Stomach (tissue), 9 donors: ENCODE measurements around the gene CDH22. TPM values are rescaled to one million over a fixed set of nuclear protein-coding genes. Genes with fewer than 3 reads are reported as not detected.

Experiments used
- DNase-seq, 2 donors: peaks; one replicate each; pipeline versions ENCODE4 v3.0.0 to v3.0.0-alpha.2; 2013 to 2019
- H3K27ac ChIP-seq, 5 donors: fragments of 200-600 bp in 4 of 5; sonication (generic) in 4 of 5; one replicate each; pipeline ENCODE4 v1.5.1; 2013 to 2019; ENCODE audit warnings: mild to moderate bottlenecking in 1 of 5, moderate library complexity in 1 of 5
- H3K27me3 ChIP-seq, 3 donors: fragments of 200-600 bp; sonication (generic); one replicate each; pipeline ENCODE4 v1.5.1; 2017 to 2019; ENCODE audit warnings: mixed run types in 1 of 3
- H3K36me3 ChIP-seq, 4 donors: fragments of 200-600 bp; sonication (generic); 1 replicate in 3 of 4; 2 replicates in 1 of 4; pipeline ENCODE4 v1.5.1; 2016 to 2019
- H3K4me1 ChIP-seq, 4 donors: fragments of 200-600 bp; sonication (generic); one replicate each; pipeline ENCODE4 v1.5.1; 2016 to 2019
- H3K4me3 ChIP-seq, 4 donors: fragments of 200-600 bp; sonication (generic) in 3 of 4; one replicate each; pipeline ENCODE4 v1.5.1; 2016 to 2019; ENCODE audit warnings: mild to moderate bottlenecking in 1 of 4
- H3K9me3 ChIP-seq, 4 donors: fragments of 200-600 bp; sonication (generic); one replicate each; pipeline ENCODE4 v1.5.1; 2016 to 2019
- CTCF ChIP-seq, 7 experiments: fragments of 450-650 bp in 4 of 7; fragments of 200-600 bp in 3 of 7; sonication (generic) in 3 of 7; IDR thresholded peaks; one replicate each; pipeline ENCODE4 v1.5.1; 2016 to 2019; ENCODE audit warnings: antibody characterized with exemption in 7 of 7, control low read depth in 2 of 7, mild to moderate bottlenecking in 1 of 7
- EP300 ChIP-seq: sonication (generic); formaldehyde crosslinking; IDR thresholded peaks from one replicate; pipeline ENCODE4 v1.6.1; 2017; ENCODE audit warnings: antibody characterized with exemption
- POLR2A ChIP-seq, 4 donors: fragments of 450-650 bp; IDR thresholded peaks; one replicate each; pipeline ENCODE4 v1.6.1; 2016; ENCODE audit warnings: antibody characterized with exemption in 4 of 4, control low read depth in 2 of 4, mild to moderate bottlenecking in 1 of 4, moderate library complexity in 1 of 4
- POLR2AphosphoS5 ChIP-seq, 3 donors: sonication (generic); formaldehyde crosslinking; IDR thresholded peaks; one replicate each; pipeline ENCODE4 v1.6.1; 2016; ENCODE audit warnings: antibody characterized with exemption in 3 of 3
- WGBS, 5 donors: extraction: QIAGEN DNeasy Blood & Tissue Kit in 3 of 5; methylation state at CpG; one replicate each; pipeline versions ENCODE4 v1.1.5 to v1.1.7; 2013 to 2018; 5-methylcytosine and 5-hydroxymethylcytosine counted together
- intact Hi-C: fragments of 100-400 bp; cut with DNase I; formaldehyde crosslinking; loops from one replicate; pipeline ENCODE4 v1.15.1; 2023; ENCODE audit warnings: low total_unique reads
- polyA plus RNA-seq, 3 donors: library from polyadenylated mRNA; stranded (reverse); fragments of 200-250 nt; gene quantifications; one replicate each; pipeline ENCODE4 v1.2.3, GENCODE V29; 2013
- total RNA-seq, 5 donors: library from RNA; depleted of rRNA; stranded (reverse); fragments of >200 nt; gene quantifications; one replicate each; pipeline versions ENCODE4 v1.1.0 to v1.2.3, GENCODE V29; 2014 to 2016
- donor health status: healthy with polysubstance abuse.
- donor health status: Bipolar disorder and iron deficiency.
- donor health status: healthy.

The CDH22 gene
- total and polyA plus RNA-seq, 8 donors: 0.18 to 0.60 (median 0.19) TPM; not detected in 5

GRCh38 chr20:46349742-46350056 is 41.4 kb upstream of the CDH22 start:
- H3K27me3 ChIP-seq: no peaks in the 10 kb centered on the region
- H3K9me3 ChIP-seq: no peaks in the 10 kb centered on the region
- DNase-seq: peak; percentile 41 to 65
- H3K4me1 ChIP-seq: peaks cover 19 to 36% (median 28%) of the 10 kb centered on the region in 4 donors
- TF ChIP-seq EP300: no peak
- TF ChIP-seq POLR2AphosphoS5 (IDR thresholded peaks at IDR 0.05): no peak
- no peak for TF ChIP-seq POLR2A (IDR thresholded peaks at IDR 0.05)
- TF ChIP-seq CTCF (IDR thresholded peaks at IDR 0.05): no peak
- WGBS, 5 donors: 47 to 76% (median 61%) methylated on average over 4 of the region's 4 CpGs
- H3K36me3 ChIP-seq: peaks cover 5 to 64% (median 49%) of the 10 kb centered on the region in 4 donors
- no peak overlapping the region for H3K4me3 ChIP-seq
- H3K27ac ChIP-seq: peak overlapping the region in 3 of 5 donors; percentile 7 to 13 (median 8)
- intact Hi-C loops: loop anchor here (10.0 kb wide), 1 partner anchor 325 kb away; the partner anchor contains the start of gene SLC12A5

GRCh38 chr20:46349035-46349741 is 40.9 kb upstream of the CDH22 start:
- 25 to 42% (median 26%) methylated on average over 10 to 12 of the region's 12 CpGs for WGBS, 5 donors
- peaks cover 5 to 58% (median 45%) of the 10 kb centered on the region in 4 donors for H3K36me3 ChIP-seq
- H3K9me3 ChIP-seq: no peaks in the 10 kb centered on the region
- intact Hi-C loops: no loop called here
- peak; percentile 69 to 85 for DNase-seq
- H3K27ac ChIP-seq: peak overlapping the region in 1 of 5 donors; percentile 1
- H3K27me3 ChIP-seq: peaks cover 0 to 4% (median 0%) of the 10 kb centered on the region in 3 donors
- peaks cover 19 to 36% (median 28%) of the 10 kb centered on the region in 4 donors for H3K4me1 ChIP-seq
- TF ChIP-seq POLR2A (IDR thresholded peaks at IDR 0.05) (no peak), CTCF (IDR thresholded peaks at IDR 0.05) (peak in 5 of 7 experiments; percentile 52 to 74 (median 56))
- H3K4me3 ChIP-seq: no peak overlapping the region

GRCh38 chr20:46347841-46348803 is 39.8 kb upstream of the CDH22 start:
- TF ChIP-seq POLR2A (IDR thresholded peaks at IDR 0.05) (no peak), CTCF (IDR thresholded peaks at IDR 0.05) (no peak), POLR2AphosphoS5 (IDR thresholded peaks at IDR 0.05) (no peak), EP300 (no peak)
- DNase-seq: peak in 1 of 2 donors; percentile 64
- Histone ChIP-seq H3K27ac (peak overlapping the region in 1 of 5 donors; percentile 1), H3K4me3 (no peak overlapping the region), H3K4me1 (peaks cover 19 to 39% (median 33%) of the 10 kb centered on the region in 4 donors), H3K36me3 (peaks cover 5 to 52% (median 38%) of the 10 kb centered on the region in 4 donors), H3K9me3 (no peaks in the 10 kb centered on the region), H3K27me3 (peaks cover 0 to 14% (median 11%) of the 10 kb centered on the region in 3 donors)
- 63 to 77% (median 69%) methylated on average over 11 to 25 of the region's 25 CpGs for WGBS, 5 donors
- intact Hi-C loops: no loop called here

GRCh38 chr20:46346770-46347169 is 38.5 kb upstream of the CDH22 start:
- H3K36me3 ChIP-seq: peaks cover 5 to 46% (median 34%) of the 10 kb centered on the region in 4 donors
- H3K9me3 ChIP-seq: no peaks in the 10 kb centered on the region
- intact Hi-C loops: no loop called here
- H3K4me1 ChIP-seq: peaks cover 19 to 47% (median 37%) of the 10 kb centered on the region in 4 donors
- WGBS, 5 donors: 77 to 89% (median 86%) methylated on average over 8 of the region's 8 CpGs
- DNase-seq: no peak
- TF ChIP-seq CTCF (IDR thresholded peaks at IDR 0.05) (no peak), POLR2AphosphoS5 (IDR thresholded peaks at IDR 0.05) (no peak), POLR2A (IDR thresholded peaks at IDR 0.05) (no peak), EP300 (no peak)
- H3K27ac ChIP-seq: no peak overlapping the region
- H3K27me3 ChIP-seq: peaks cover 0 to 28% (median 24%) of the 10 kb centered on the region in 3 donors
- no peak overlapping the region for H3K4me3 ChIP-seq
